HCT116 (cell line): ENCODE measurements around the gene ZFYVE16. TPM values are rescaled to one million over a fixed set of nuclear protein-coding genes. Genes with fewer than 3 reads are reported as not detected.

Experiments used
- ATAC-seq: fragments of 200-7000 bp; cut with Tn5 transposase; 2 replicates; pipeline ENCODE4 v1.9.1; 2020; ENCODE audit warnings: mild to moderate bottlenecking, moderate library complexity
- BruUV-seq: library from RNA; stranded (reverse); fragments of 400-500 nt; replicated peaks from 2 replicates; lab custom pipeline; 2021; lab: Mats Ljungman, UMichigan
- CTCF ChIA-PET: fragments of 300-600 bp; sonication (Branson Sonifier 250); formaldehyde crosslinking; loops from one replicate; lab custom pipeline; 2021; ENCODE audit warnings: antibody characterized with exemption; lab: Charles Lee
- POLR2A ChIA-PET: fragments of 300-600, 350-600 bp; sonication (Branson Sonifier 250); formaldehyde crosslinking; loops from one replicate; lab custom pipeline; 2021; ENCODE audit warnings: antibody characterized with exemption; lab: Charles Lee
- RAD21 ChIA-PET, 2 experiments: fragments of 300-600 bp; sonication (Branson Sonifier 250); formaldehyde crosslinking; loops; one replicate each; lab custom pipeline; 2023; ENCODE audit warnings: low total read pairs in 2 of 2; ENCODE audit not compliant: uncharacterized antibody in 2 of 2, unreplicated experiment in 2 of 2, low non-redundant PET in 1 of 2; lab: Charles Lee
- DNase-seq: peaks from one replicate; pipeline ENCODE4 v3.0.0-alpha.2; 2010; ENCODE audit warnings: low read depth, low spot score
- H2AFZ ChIP-seq: fragments of 200-600 bp; shearing (Covaris generic), sonication (generic); 2 replicates; pipeline ENCODE4 v1.6.1; 2017; ENCODE audit warnings: low read depth, mixed run types, mixed read lengths, antibody characterized with exemption, low read length; ENCODE audit not compliant: poor library complexity, severe bottlenecking
- H3K27ac ChIP-seq: 2 replicates; pipeline ENCODE4 v1.5.1; 2012; ENCODE audit warnings: low read depth, low read length
- H3K27me3 ChIP-seq: fragments of 200-600 bp; sonication (generic); 2 replicates; pipeline ENCODE4 v1.6.1; 2016; ENCODE audit warnings: mixed run types, low read length, mixed read lengths; ENCODE audit not compliant: insufficient read depth
- H3K36me3 ChIP-seq, 2 experiments: fragments of 200-500 bp in 1 of 2; fragments of 200-600 bp in 1 of 2; sonication (Bioruptor generic) in 1 of 2; sonication (generic) in 1 of 2; 2 replicates each; pipeline versions ENCODE4 v1.5.1 to v1.6.1; 2014 to 2016; ENCODE audit warnings: low read length in 2 of 2, inconsistent platforms in 1 of 2, mixed read lengths in 1 of 2, mixed run types in 1 of 2; ENCODE audit not compliant: insufficient read depth in 2 of 2, control insufficient read depth in 1 of 2
- H3K4me1 ChIP-seq, 2 experiments: fragments of 200-600 bp in 1 of 2; sonication (generic) in 1 of 2; 2 replicates each; pipeline versions ENCODE4 v1.5.1 to v1.6.1; 2012 to 2017; ENCODE audit warnings: low read length in 2 of 2, inconsistent platforms in 1 of 2, mild to moderate bottlenecking in 1 of 2, mixed read lengths in 1 of 2, mixed run types in 1 of 2, moderate library complexity in 1 of 2; ENCODE audit not compliant: insufficient read depth in 2 of 2, control insufficient read depth in 1 of 2
- H3K4me2 ChIP-seq: fragments of 200-600 bp; sonication (generic); 2 replicates; pipeline ENCODE4 v1.6.1; 2017; ENCODE audit warnings: mixed run types, low read length, mixed read lengths
- H3K4me3 ChIP-seq, 2 experiments: fragments of 200-600 bp in 1 of 2; sonication (generic) in 1 of 2; replicated peaks in 1 of 2; 2 replicates each; pipeline ENCODE4 v1.5.1; 2011 to 2016; ENCODE audit warnings: low read length in 2 of 2, control low read depth in 1 of 2, low read depth in 1 of 2, mild to moderate bottlenecking in 1 of 2, mixed read lengths in 1 of 2, mixed run types in 1 of 2
- H3K79me2 ChIP-seq: fragments of 200-600 bp; sonication (generic); 2 replicates; pipeline ENCODE4 v1.6.1; 2017; ENCODE audit warnings: mild to moderate bottlenecking, mixed run types, low read length, moderate library complexity, mixed read lengths; ENCODE audit not compliant: insufficient read depth
- H3K9ac ChIP-seq: fragments of 200-600 bp; sonication (generic); 2 replicates; pipeline ENCODE4 v1.6.1; 2016; ENCODE audit warnings: low read length, mixed read lengths
- H3K9me2 ChIP-seq: fragments of 200-600 bp; sonication (generic), shearing (Covaris generic); 2 replicates; pipeline ENCODE4 v1.6.1; 2017; ENCODE audit warnings: mixed run types, mild to moderate bottlenecking, moderate library complexity; ENCODE audit not compliant: insufficient read depth
- H3K9me3 ChIP-seq, 2 experiments: fragments of 200-500 bp in 1 of 2; fragments of 200-600 bp in 1 of 2; sonication (Bioruptor generic) in 1 of 2; sonication (generic) in 1 of 2; 2 replicates each; pipeline ENCODE4 v1.6.1; 2014 to 2017; ENCODE audit warnings: low read length in 2 of 2, mixed read lengths in 2 of 2, inconsistent platforms in 1 of 2, low read depth in 1 of 2, mild to moderate bottlenecking in 1 of 2, mixed run types in 1 of 2, moderate library complexity in 1 of 2; ENCODE audit not compliant: control insufficient read depth in 1 of 2, insufficient read depth in 1 of 2
- H4K20me1 ChIP-seq: fragments of 200-600 bp; sonication (generic), shearing (Covaris generic); 2 replicates; pipeline ENCODE4 v1.6.1; 2017; ENCODE audit warnings: mixed run types, mild to moderate bottlenecking, moderate library complexity; ENCODE audit not compliant: insufficient read depth
- ATF3 ChIP-seq: IDR thresholded peaks from 2 replicates; pipeline ENCODE4 v1.6.1; 2012
- CEBPB ChIP-seq: IDR thresholded peaks from 2 replicates; pipeline ENCODE4 v1.6.1; 2012; ENCODE audit warnings: low read depth
- ELF1 ChIP-seq: IDR thresholded peaks from 2 replicates; pipeline ENCODE4 v1.6.1; 2012; ENCODE audit warnings: low read depth, borderline replicate concordance
- EZH2 ChIP-seq: fragments of 200-600 bp; sonication (generic); IDR thresholded peaks from 2 replicates; pipeline ENCODE4 v1.6.1; 2017; ENCODE audit warnings: antibody characterized with exemption, mixed run types
- EZH2phosphoT487 ChIP-seq: fragments of 200-600 bp; IDR thresholded peaks from 2 replicates; pipeline ENCODE4 v1.6.1; 2018; ENCODE audit warnings: antibody characterized with exemption, borderline replicate concordance
- JUND ChIP-seq: IDR thresholded peaks from 2 replicates; pipeline ENCODE4 v1.6.1; 2012
- MAX ChIP-seq: IDR thresholded peaks from 2 replicates; pipeline ENCODE4 v1.6.1; 2012
- POLR2A ChIP-seq: IDR thresholded peaks from 2 replicates; pipeline ENCODE4 v1.7.0; 2011; ENCODE audit warnings: borderline replicate concordance; ENCODE audit not compliant: insufficient read depth, insufficient read length; ENCODE audit errors: extremely low read depth
- POLR2AphosphoS5 ChIP-seq: IDR thresholded peaks from 2 replicates; pipeline ENCODE4 v1.6.1; 2011; ENCODE audit warnings: mild to moderate bottlenecking, low read depth, low read length, moderate library complexity
- REST ChIP-seq: IDR thresholded peaks from 2 replicates; pipeline ENCODE4 v1.6.1; 2012; ENCODE audit warnings: low read depth
- SRF ChIP-seq: IDR thresholded peaks from 2 replicates; pipeline ENCODE4 v1.6.1; 2012; ENCODE audit warnings: low read depth
- YY1 ChIP-seq: IDR thresholded peaks from 2 replicates; pipeline ENCODE4 v1.6.1; 2011; ENCODE audit warnings: low read length, low read depth, moderate library complexity, mild to moderate bottlenecking; ENCODE audit not compliant: insufficient replicate concordance; ENCODE audit errors: extremely low read depth
- ZBTB33 ChIP-seq: IDR thresholded peaks from 2 replicates; pipeline ENCODE4 v1.6.1; 2011; ENCODE audit warnings: mild to moderate bottlenecking, low read length, moderate library complexity; ENCODE audit not compliant: insufficient replicate concordance; ENCODE audit errors: extremely low read depth
- ZFX ChIP-seq: fragments of 450-650 bp; IDR thresholded peaks from 2 replicates; pipeline ENCODE4 v1.6.1; 2017
- ZNF274 ChIP-seq: fragments of 200-500 bp; sonication (Bioruptor generic); IDR thresholded peaks from 2 replicates; pipeline ENCODE4 v1.6.1; 2014; ENCODE audit warnings: mild to moderate bottlenecking, low read depth, low read length, inconsistent platforms
- intact Hi-C: fragments of 100-400 bp; cut with micrococcal nuclease; formaldehyde crosslinking; loops from 2 replicates; pipeline ENCODE4 v1.10.0; 2022
- total RNA-seq: library from RNA; stranded (reverse); gene quantifications from one replicate; pipeline ENCODE4 v1.2.1, GENCODE V29; 2021; ENCODE audit not compliant: unreplicated experiment

The ZFYVE16 gene
- total RNA-seq, 1 experiment from 2014 or later = 24.2 TPM

GRCh38 chr5:80463269-80463668 is 55.4 kb downstream of the ZFYVE16 start:
- TF ChIP-seq EZH2phosphoT487 (no peak), ELF1 (no peak), REST (no peak), YY1 (no peak), ATF3 (no peak), EZH2 (no peak), CEBPB (no peak), MAX (no peak), ZFX (no peak), POLR2A (no peak), SRF (no peak), ZBTB33 (no peak), ZNF274 (no peak), JUND (no peak), POLR2AphosphoS5 (no peak)
- ATAC-seq (no peak), DNase-seq (no peak)
- Histone ChIP-seq H3K27ac (no peak overlapping the region), H3K4me2 (no peak overlapping the region), H3K4me3 (no peak overlapping the region), H3K9me2 (no peaks in the 10 kb centered on the region), H4K20me1 (no peaks in the 10 kb centered on the region), H3K36me3 (peaks cover 11 to 18% of the 10 kb centered on the region in 2 experiments; a peak in 3 of 4 replicates), H3K27me3 (no peaks in the 10 kb centered on the region), H3K4me1 (peaks cover 0 to 9% of the 10 kb centered on the region in 2 experiments; a peak in 2 of 4 replicates), H3K9me3 (no peaks in the 10 kb centered on the region), H3K9ac (no peak overlapping the region), H2AFZ (no peak overlapping the region), H3K79me2 (no peaks in the 10 kb centered on the region)
- POLR2A ChIA-PET = no interaction called here
- intact Hi-C loops = no loop called here
- no TSS peak for BruUV-seq
- RAD21 ChIA-PET = no interaction called here
- CTCF ChIA-PET = no interaction called here
